Gastroesophageal sphincter (tissue), 3 donors: ENCODE data around the gene CTNNB1.

Experiments
- CTCF ChIP-seq, 4 experiments: fragments of 200-600 bp in 2 of 4; fragments of 450-650 bp in 2 of 4; sonication (generic) in 1 of 4; IDR thresholded peaks; one replicate each; pipeline ENCODE4 v1.5.1; 2017 to 2019; ENCODE audit warnings: antibody characterized with exemption in 4 of 4, mild to moderate bottlenecking in 2 of 4, moderate library complexity in 2 of 4
- POLR2AphosphoS5 ChIP-seq: sonication (generic); formaldehyde crosslinking; IDR thresholded peaks from one replicate; pipeline ENCODE4 v1.6.1; 2017; ENCODE audit warnings: antibody characterized with exemption

- no peak for TF ChIP-seq CTCF (IDR thresholded peaks at IDR 0.05)
- no peak for TF ChIP-seq POLR2AphosphoS5
These were observed 16.7 kb upstream of the CTNNB1 start for GRCh38 chr3:41182504-41183059.
